GM21737 (cell line): Measurements from ENCODE around the gene TNFAIP6.
"Not testable (repeated sequence)": the region's sequence is repeated elsewhere in the genome, so short reads cannot be mapped to it uniquely, and the experiment has no call there.

Source experiments
- ATAC-seq: cut with Tn5 transposase; IDR thresholded peaks from one replicate; pipeline ENCODE4 v1.9.1; 2021; ENCODE audit warnings: mild to moderate bottlenecking, moderate library complexity; ENCODE audit not compliant: unreplicated experiment

TNFAIP6 gene, protein sequence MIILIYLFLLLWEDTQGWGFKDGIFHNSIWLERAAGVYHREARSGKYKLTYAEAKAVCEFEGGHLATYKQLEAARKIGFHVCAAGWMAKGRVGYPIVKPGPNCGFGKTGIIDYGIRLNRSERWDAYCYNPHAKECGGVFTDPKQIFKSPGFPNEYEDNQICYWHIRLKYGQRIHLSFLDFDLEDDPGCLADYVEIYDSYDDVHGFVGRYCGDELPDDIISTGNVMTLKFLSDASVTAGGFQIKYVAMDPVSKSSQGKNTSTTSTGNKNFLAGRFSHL

GRCh38 chr2:151357359-151357758 lies at the start of gene TNFAIP6:
Gene TNFAIP6 (plus strand): TSS chr2:151357592. CDS start chr2:151357667, 75 bp downstream.
- no peak for ATAC-seq

DNA sequence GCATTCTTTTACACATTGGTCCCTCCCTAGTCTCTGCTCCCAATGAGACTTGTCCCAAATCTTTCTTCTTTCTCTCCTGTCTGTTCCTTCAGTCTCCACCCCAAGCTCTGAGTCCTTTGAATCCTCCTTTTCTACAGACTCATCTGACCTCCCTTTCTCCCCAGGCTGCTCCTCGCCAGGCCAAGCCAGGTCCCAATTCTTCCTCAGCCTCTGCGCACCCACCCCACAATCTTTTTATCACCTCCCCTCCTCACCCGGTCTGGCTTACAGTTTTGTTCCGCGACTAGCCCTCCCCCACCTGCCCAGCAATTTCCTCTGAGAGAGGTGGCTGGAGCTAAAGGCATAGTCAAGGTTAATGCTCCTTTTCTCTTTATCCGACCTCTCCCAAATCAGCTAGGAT lies 47.1 kb upstream of the TNFAIP6 start:
- not testable (repeated sequence) for ATAC-seq

GRCh38 chr2:151312440-151312839 lies 45.0 kb upstream of the TNFAIP6 start:
- ATAC-seq = not testable (repeated sequence)

GRCh38 chr2:151315381-151315903 lies 42.0 kb upstream of the TNFAIP6 start:
- no peak for ATAC-seq

- ATAC-seq = no peak
Observed at GRCh38 chr2:151325581-151326095, 31.8 kb upstream of the TNFAIP6 start.

- no peak for ATAC-seq
Observed at GRCh38 chr2:151326554-151326953, 30.8 kb upstream of the TNFAIP6 start.

GRCh38 chr2:151329998-151330397 lies 27.4 kb upstream of the TNFAIP6 start:
- ATAC-seq = no peak

DNA sequence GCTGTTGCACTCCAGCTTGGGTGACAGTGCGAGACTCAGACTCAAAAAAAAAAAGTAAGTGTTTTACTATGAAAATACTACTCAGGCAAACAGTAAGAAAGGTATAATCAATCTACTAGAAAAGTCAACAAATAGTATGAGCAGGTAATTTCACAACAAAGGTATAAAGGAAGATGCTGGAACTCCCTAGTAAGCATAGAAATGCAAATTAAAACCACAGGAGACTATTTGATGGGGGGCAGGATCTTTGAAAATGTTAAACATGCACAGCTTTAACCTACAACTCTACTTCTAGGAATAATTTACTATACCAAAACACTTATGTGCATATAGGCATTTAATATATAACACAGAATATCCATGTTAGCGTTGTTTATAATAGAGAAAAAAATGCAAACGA lies 24.3 kb upstream of the TNFAIP6 start:
- no peak for ATAC-seq

DNA sequence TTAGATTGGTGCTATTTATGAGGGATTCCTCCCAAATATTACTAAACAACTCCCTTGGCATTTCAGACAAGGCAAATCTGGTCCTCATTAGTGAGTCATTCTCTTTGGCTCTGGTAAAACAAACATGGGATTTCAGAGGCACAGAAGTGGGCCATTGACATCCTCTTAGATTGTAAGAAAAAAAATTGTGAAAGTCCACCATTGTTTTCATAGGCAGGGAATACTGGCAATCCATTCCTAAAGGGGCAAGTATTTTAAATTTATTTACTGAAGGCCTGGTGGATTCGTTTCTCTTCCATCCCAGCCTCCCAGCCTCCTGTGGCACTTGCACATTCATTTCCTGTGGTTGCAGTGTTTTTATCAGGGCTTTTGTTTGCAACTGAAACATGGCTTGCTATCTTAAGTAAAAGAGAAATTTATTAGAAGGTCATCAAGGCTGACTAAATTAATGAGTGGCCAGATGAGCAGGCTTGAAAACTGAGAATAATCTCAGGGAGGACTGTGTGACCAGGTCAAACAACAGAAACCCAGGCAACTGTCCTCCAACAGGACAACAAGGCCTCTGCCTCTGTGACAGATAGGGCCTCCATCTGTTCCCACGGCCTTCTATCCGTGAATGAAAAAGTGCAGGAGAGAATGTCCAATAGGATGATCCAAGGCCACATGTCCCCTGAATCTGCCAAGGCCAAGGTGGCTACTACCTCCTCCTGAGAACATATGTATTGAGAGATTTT lies 23.1 kb upstream of the TNFAIP6 start:
- ATAC-seq = no peak

DNA sequence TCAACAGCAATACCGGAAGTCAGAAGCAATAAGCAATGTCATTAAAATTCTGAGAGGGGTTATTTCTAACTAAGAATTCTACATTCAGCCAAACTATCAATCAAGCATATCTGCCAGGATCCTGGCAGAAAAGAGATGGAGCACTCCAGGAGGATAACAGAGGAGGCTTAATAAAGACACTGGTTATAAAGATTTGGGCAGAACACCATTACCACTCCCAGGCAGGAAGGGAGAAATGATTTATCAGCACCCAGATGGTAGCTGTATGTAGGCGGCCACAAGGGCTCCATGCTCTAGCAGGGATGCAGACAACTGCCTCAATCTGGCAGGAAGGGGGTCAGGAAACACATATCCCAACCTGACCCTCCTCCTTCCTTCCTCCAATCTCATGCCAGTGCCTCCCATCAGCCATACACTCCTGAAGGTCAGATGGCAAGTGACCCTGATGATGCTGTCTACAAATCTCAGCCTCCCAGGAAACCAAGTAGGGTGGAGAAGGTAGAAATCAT lies 20.5 kb upstream of the TNFAIP6 start:
- ATAC-seq = no peak

DNA sequence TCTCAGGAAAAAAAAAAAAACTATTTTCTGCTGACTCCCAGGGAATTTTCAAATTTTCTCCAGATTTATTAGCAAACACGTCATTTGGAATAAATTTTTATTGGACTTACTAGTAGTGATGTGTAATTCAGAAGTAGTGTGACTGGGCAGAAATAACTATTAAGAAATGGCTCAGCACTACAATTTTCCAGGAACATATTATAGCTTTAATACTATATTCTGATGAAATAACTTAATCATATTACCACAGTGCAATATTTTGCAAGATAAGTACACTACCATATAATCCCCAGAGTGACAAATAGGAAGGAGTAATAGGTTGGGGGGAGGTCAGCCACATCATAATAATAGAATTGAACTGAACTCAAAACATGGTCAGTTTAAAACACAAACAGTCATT lies 19.7 kb upstream of the TNFAIP6 start:
- no peak for ATAC-seq

DNA sequence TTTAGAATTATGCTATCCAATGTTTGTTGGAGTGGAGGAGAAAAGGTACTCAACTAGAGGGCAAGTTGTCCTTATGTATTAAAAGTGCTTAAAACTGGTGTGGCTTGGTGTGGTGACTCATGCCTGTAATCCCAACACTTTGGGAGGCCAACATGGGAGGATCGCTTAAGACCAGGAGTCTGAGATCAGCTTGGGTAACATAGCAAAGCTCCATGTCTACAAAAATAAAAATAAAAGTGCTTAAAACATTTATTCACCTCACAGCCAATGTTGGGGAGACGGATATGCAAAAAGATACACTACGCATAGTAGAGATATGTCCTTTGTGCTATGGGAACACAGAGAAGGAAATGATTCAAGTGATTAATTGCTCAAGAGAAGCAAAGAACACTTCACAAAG lies 19.3 kb upstream of the TNFAIP6 start:
- ATAC-seq = no peak

- no peak for ATAC-seq
Observed at GRCh38 chr2:151343073-151343472, 14.3 kb upstream of the TNFAIP6 start.

- ATAC-seq = not testable (repeated sequence)
Observed at GRCh38 chr2:151344191-151344590, 13.2 kb upstream of the TNFAIP6 start.

GRCh38 chr2:151344906-151345305 lies 12.5 kb upstream of the TNFAIP6 start:
- ATAC-seq = no peak

- ATAC-seq = no peak
Observed at GRCh38 chr2:151347294-151347693, 10.1 kb upstream of the TNFAIP6 start.

GRCh38 chr2:151347906-151348305 lies 9.5 kb upstream of the TNFAIP6 start:
- no peak for ATAC-seq

- ATAC-seq = no peak
Observed at GRCh38 chr2:151350579-151351195, 6.7 kb upstream of the TNFAIP6 start.

DNA sequence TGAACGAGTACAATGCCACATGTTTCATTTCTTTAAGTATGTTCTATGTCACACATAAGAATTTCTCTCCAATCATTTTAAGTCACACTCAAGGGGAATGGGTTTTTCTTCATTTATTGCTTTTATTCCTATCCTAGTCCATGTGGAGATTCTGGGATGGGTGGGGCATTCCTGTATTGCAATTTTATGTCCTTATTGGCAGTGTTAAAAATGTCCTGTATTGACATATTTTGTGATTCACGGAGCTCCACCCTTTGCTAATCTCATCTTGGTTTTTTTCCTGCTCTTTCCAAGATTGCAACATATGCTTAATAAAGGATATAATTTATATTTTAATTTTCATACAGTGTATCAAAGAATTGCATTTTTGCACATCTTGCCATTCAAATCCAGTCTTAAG lies 3.4 kb upstream of the TNFAIP6 start:
- ATAC-seq = no peak

DNA sequence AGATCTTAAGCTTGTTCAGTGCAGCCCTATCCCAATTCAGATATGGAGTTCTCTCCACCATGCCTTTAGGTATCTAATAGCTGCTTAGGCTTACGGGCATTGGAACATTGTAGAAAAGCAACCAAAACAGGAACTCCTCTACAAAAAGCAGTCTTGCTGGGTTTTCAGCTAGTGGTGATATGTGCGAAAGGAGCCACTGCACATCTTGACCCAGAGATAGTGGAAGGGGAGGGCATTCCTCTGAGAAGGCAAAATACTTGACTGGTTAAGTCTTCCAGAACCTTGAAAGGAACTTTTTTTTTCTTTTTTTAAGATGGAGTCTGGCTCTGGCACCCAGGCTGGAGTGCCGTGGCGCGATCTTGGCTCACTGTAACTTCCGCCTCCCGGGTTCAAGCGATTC lies 2.6 kb upstream of the TNFAIP6 start:
- no peak for ATAC-seq
